Measurements from ENCODE around the gene CRPPA.

Gene CRPPA

DNA sequence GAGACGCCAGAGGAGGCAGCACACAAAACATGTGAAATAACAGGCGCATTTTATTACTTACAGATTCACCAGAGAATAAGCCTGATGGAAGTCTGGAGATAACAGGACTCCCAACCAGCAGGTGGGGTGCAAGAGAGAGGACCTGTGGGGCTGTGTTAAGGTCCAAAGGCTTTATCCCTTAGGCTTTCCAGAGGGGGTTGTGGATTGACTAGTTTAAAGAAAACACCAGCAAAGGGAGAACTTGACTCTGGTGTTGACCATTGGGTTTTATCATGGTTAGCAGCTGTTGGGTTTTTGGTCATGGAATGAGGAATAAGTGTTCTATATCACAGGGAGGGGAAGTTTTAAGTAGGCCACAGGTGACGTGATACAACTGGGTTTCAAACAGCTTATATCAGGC lies 1.6 kb upstream of the CRPPA start:
- no peak for DNase-seq

GRCh38 chr7:16422103-16422435 lies 731 bp upstream of the CRPPA start:
- DNase-seq, result no peak

GRCh38 chr7:16420649-16421332 lies 547 bp downstream of the CRPPA start:
- peak in 1 of 2 experiments; percentile 68 for DNase-seq

DNA sequence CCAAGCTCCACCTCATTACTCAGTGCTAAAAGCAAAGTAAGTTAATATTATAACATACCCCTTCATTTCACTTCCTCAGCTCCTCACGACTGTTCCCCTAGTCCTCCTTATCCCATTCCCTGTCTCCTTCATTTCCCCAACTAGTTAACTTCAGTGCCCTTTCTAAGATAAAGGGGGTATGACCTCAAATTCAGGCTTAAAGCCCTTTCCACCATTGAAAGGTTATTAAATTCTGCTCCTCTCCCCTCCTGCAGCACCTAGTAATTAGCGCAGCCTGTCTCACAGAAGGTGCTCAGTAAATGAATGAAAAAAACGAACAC lies 1.0 kb downstream of the CRPPA start:
- DNase-seq, result no peak

DNA sequence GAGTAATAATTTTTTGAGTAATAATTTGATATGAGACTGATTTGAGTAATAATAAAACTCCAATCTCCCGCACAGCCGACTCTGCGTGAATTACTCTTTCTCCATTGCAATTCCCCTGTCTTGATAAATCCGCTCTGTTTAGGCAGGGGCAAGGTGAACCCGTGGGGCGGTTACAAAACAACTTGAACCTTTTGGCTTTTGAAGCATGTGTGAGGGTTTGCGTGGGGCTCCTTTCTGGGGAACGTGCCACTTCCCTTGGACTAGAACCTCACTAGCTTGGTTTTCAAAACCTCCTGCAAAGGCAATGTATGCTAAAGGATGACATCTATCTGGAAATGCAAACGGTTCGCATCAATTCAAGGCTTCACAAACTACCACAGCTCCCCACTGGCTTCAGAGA lies 1.5 kb downstream of the CRPPA start:
- no peak for DNase-seq

DNA sequence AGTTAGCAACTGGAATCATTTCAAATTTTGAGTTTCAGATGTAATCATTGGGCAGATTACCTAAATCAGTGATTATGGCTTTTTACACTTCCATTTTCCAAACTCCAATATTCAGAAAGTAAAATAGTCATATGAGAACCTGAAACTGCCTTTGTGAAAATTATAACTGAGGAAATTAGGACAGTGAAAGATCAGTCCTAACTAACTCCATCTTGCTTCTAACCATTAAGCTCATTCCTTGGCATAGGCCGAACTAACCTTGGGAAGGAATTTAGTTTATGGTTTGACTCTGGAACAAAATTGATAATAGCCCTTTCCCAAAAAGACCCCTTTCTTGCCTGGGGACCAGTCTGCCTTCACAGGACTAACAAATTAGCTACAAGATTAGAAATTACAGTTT lies 2.2 kb downstream of the CRPPA start:
- no peak for DNase-seq

GRCh38 chr7:16417906-16418305 lies 3.4 kb downstream of the CRPPA start:
- no peak for DNase-seq

DNA sequence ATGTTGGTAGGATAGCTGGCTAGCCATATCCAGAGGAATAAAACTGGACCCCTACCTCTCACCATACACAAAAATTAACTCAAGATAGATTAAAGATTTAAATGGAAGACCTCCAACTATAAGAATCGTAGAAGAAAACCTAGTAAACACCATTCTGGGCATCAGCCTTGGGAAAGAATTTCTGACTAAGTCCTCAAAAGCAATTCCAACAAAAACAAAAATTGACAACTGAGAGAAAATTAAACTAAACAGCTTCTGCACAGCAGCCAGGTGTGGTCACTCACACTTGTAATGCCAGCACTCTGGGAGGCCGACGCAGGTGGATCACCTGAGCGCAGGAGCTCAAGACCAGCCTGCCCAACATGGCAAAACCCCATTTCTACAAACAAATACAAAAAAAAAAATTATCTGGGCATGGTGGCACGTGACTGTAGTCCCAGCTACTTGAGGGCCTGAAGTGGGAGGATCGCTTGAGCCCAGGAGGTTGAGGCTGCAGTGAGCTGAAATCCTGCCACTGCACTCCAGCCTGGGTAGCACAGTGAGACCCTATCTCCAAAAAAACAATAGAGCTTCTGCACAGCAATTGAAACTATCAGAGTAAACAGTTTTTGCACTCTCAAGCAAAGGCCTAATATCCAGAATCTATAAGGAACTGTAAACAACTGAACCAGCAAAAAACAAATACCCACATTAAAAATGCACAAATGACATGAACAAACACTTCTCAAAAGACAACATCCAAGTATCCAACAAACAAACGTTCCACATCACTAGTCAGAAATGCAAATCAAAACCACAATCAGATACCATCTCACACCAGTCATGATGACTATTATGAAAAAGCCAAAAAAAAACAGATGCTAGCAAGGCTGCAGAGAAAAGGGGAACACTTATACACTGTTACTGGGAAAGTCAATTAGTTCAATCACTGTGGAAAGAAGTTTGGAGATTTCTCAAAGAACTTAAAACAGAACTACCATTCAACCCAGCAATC lies 4.8 kb downstream of the CRPPA start:
- no peak for DNase-seq

GRCh38 chr7:16412274-16413254 lies 8.8 kb downstream of the CRPPA start:
- no peak for DNase-seq

GRCh38 chr7:16411391-16411790 lies 9.9 kb downstream of the CRPPA start:
- DNase-seq, result no peak

GRCh38 chr7:16409777-16410176 lies 11.6 kb downstream of the CRPPA start:
- DNase-seq, result no peak

DNA sequence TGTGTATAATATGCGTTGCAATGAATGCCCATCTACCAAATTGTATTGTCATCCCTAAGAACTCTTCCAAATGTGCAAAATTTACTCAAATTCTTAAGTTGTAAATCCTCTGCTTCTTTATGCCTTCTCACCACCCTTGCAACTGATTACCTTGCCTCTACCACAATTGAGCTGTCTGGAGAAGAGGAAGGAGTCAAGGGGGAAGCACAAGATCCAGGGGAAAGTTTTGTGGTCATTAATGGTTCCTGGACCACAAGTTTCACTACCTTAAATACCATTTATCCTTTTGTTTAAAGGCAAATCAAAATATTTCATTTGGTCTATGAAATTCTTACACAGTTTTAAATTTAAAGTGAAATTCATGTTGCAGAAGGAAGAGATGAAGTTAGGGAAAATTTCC lies 16.7 kb downstream of the CRPPA start:
- DNase-seq, result no peak

DNA sequence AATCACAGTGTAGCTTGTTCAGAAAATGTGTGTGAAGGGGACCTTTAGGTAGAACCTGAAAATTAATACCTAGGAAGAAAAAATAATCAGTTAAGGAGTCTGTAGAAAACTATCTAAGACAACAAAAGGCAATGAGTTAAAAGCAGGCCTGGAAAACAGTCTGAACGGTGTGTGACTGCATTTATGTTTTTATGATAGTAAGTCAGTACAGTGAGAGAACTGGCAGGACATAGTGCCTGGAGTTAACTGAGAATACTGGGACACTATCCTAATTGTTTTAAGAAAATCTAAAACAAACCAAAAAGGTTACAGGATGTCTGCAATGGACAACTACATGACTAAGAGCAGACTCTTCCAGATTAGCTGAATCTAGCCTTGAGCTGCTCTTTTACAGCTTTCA lies 17.9 kb downstream of the CRPPA start:
- DNase-seq, result no peak

- DNase-seq, result no peak
These were observed 18.4 kb downstream of the CRPPA start for GRCh38 chr7:16402940-16403339.

GRCh38 chr7:16402091-16402490 lies 19.2 kb downstream of the CRPPA start:
- no peak for DNase-seq

DNA sequence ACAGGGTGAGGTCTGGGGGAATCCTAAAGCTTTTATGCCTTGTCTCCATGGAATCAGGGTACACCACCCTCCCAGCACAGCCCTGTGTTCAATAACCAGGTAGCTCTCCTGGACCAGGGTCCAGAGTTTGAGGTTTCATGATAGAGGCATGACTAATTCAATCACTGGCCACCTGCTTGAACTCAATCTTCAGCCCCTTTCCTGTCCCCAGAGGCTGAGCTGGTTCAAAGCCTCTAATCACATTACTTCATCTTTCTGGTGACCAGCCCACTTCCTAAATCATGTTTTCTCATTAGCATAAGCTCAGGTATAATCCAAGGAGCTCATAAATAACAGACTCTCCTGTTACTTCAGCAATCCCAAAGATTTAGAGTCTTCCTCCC lies 20.5 kb downstream of the CRPPA start:
- DNase-seq, result no peak

DNA sequence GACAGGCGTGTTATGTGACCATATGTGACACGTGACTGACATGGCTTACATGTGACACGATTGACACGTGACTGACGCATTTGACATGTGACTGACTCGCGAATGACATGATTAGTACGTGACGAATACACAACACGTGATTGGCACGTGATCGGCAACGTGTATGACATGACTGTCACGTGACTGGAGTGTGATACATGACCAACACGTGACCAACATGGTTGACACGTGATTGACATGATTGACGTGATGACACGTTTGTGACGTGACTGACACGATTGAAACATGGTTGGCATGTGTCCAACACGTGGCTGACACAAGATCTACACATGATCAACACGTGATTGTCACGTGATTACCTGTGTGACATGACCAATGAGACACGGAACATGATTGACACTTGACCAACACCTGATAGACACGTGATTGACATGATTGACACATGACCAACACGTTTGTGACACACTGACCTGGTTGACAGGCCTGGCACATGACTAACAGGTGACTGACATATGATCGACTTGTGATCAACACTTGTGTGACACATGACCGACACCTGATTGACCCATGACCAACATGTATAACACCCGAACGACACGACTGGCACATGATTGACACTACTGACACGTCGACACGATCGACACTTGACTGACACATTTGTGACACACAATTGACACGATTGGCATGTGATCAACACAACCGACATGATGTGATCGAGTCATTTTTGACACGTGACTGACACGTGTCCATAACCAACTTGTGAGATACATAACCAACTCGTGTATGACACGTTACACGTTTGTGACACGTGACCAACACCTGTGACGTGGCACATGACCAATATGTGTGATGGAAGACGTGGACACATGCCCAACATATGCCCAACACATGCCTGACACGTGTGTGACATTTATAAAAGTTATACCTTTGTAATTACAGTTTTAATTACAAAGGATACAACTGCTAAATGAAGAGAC lies 21.1 kb downstream of the CRPPA start:
- DNase-seq, result no peak

DNA sequence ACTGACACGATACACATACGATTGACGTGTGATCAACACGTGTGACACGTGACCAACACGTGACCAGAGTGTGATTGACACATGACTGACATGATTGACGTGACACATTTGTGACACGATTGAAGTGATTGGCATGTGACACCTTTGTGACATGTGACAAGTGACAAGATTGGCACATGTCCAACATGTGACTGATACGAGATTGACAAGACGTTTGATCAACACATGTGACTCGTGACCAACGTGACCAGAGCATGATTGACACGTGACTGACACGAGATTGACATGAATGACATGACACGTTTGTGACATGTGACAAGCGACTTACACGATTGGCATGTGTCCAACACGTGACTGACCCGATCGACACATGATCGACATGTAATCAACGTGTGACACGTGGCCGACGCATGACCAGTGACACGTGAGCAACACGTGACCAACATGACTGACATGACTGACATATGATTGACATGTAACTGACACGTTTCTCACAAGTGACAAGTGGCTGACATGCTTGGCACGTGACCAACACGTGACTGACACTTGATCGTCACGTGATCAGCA lies 22.0 kb downstream of the CRPPA start:
- no peak for DNase-seq

GRCh38 chr7:16398146-16399017 lies 23.0 kb downstream of the CRPPA start:
- no peak for DNase-seq

GRCh38 chr7:16397501-16398145 lies 23.7 kb downstream of the CRPPA start:
- no peak for DNase-seq

Data from cerebellar nuclear complex (tissue), 1 donor.